GM21737 (cell line): ENCODE measurements around the gene CAMTA1.

Experiments
- ATAC-seq: cut with Tn5 transposase; IDR thresholded peaks from one replicate; pipeline ENCODE4 v1.9.1; 2021; ENCODE audit warnings: mild to moderate bottlenecking, moderate library complexity; ENCODE audit not compliant: unreplicated experiment

Gene CAMTA1

DNA sequence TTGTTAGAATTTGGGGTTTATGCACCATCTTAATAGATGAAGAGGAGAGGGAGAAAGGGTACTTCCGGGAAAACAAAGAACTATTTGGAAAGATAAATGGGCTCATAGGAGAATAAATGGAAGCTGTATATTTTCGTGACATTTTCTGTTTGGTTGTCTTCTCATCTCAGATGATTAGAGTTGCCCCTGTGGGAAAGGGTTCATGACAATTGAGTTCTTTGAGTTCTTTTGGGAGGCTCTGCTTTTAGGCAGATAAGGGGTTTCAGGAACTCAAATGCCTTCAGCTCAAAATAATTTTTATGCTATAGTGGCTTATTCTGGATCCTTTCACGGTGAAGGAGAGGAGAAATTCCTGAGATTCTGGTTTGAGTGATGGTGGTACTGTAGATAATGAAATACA, 63.6 kb downstream of the CAMTA1 start:
- ATAC-seq, result no peak

DNA sequence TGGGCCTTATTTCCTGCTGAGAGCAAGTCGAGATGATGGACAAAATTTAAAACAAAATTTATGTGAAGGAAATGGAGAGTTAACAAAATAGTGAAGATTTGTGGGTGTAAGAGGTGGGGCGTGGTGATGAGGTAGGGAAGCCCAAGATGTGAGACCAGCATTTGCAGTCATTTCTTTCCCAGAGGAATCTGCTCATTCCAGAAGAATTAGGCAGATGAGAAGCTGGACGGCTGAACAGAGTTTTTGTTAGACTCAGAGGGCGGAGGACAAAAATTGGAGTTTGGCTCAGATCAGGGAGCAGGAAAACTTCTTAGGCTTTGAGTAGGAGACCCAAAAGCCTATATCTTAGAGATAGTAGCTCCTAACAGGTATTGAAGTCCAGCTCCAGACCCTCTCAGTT, 65.3 kb downstream of the CAMTA1 start:
- no peak for ATAC-seq

DNA sequence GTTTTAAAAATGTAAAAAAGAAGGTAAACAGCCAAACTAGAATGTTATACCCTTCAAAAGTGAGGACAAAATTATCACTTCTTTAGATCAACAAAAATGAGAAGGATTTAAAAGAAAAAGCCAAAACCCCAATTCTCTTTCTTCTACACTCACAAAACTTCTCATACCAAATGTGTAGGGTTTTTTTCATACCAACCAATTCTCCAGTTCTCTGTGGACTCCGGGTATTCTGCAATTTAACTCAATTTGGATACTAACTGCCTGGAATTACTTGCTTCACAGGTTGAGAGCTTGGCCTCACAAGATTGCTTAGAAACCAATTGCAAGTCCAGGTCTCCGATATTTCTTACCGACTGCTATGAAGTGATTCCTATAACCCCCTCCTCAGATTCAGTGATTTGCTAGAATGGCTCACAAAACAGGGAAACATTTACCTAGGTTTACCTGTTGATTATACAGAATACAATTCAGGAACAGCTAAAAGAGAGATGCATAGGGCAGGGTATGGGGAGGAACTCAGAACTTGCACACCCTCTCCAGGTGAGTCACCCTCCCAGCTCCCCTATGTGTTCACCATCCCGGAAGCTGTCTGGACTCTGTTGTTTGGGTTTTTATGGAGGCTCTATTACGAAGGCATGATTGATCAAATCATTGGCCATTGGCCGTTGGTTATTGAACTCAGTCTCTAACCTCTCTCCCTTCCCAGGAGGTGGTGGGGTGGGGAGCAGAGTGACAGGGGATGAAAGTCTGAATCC, 67.1 kb downstream of the CAMTA1 start:
- no peak for ATAC-seq

DNA sequence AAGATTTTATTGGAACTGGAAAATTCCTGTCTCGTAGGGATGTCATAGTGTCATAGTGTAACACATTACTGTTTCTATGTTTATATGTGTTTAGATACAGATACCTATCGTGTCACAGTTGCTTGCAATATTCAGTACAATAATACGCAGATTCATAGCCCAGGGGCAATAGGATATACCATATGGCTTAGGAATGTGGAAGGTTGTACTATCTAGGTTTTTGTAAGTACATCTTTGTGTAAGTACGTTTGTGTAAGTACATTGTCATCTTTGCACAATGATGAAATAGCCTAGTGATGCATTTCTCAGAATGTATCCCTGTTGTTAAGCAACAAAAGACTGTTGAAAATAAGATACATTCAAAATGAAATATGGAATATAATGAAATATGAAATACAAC, 68.9 kb downstream of the CAMTA1 start:
- ATAC-seq, result no peak

DNA sequence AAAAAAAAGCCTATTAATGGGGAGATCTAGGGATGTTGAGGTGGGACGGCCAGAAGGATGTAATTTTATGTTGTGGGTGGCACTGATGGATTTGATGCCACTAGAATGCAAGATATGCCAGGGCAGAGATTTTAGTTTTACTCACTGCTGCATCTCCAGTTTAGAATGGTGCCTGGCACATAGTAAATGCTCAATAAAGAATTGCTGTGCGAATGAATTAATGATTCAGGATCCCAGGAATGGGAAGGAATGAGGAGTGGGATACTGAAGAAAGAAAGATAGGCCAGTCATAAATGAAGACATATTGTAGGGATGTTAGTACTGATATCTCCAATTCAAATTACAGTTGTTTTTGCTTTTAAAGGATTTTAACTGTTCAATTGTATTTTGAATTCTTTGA, 72.6 kb downstream of the CAMTA1 start:
- no peak for ATAC-seq

DNA sequence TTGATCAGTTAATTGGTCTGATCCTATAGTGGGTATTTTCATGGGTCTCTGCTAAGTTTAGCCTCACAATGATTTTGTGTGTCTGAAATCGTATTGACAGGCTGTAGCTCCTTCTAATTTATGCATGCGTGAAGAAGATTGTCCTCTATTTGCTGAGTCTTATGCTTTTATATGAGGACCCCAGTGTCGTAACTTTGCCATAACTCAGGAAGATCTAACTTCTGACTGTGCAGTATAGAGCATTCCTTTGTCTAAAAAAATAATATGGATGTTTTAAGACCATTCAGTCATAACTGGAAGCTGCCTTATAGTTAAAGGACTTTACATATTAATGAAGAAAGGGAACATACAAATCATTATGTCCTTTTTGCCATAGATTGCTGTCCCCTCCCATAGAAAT, 73.3 kb downstream of the CAMTA1 start:
- no peak for ATAC-seq

DNA sequence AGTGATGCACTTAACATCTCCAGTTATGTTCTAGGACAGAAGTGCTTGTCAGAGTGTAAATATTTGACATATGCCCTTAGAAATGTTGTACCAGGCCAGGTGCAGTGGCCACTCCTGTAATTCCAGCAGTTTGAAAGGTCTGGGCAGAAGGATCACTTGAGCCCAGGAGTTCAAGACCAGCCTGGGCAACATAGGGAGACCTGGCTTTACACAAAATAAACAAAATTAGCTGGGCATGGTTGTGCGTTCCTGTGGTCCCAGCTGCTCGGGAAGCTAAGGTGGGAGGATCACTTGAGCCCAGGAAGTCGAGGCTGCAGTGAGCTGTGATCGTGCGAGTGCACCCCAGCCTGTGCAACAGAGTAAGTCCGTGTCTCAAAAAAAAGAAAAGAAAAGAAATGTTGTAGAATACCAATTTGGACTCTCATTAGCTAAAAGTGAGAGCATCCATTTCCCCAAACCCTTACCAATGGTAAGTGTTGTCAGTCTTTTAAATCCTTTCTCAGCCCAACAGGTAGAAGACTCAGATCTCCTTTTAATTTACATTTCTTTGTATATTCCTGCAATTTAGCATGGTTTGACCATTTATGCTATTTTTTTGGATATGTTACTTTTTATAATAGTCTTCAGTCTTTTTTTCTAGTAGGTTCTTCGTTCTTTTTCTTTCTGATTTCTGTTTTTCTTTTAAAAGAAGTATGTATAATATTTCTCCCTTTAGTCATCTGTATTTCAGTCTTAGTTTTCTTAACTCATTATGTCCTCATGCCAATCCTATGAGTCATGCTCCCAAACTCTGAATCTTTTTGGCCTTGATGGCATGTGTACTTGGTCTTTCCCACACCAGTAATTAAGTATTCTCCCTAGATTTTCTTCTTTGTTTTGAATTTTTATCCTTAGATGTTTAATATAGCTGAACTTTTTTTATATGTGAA, 74.4 kb downstream of the CAMTA1 start:
- no peak for ATAC-seq

DNA sequence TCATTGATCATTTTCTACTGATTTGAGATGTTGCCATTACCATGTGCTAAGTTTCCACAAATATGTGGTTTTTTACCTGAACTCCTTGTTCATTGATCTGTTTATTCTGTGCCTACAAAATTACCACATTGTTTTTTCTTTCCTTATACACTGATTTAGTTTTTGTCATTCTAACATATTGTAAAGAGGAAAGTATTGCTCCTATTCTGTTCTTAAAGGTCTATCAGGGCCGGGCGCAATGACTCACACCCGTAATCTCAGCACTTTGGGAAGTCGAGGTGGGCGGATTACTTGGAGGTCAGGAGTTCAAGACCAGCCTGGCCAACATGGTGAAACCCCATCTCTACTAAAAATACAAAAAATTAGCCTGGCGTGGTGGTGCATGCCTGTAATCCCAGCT, 75.1 kb downstream of the CAMTA1 start:
- ATAC-seq, result no peak

DNA sequence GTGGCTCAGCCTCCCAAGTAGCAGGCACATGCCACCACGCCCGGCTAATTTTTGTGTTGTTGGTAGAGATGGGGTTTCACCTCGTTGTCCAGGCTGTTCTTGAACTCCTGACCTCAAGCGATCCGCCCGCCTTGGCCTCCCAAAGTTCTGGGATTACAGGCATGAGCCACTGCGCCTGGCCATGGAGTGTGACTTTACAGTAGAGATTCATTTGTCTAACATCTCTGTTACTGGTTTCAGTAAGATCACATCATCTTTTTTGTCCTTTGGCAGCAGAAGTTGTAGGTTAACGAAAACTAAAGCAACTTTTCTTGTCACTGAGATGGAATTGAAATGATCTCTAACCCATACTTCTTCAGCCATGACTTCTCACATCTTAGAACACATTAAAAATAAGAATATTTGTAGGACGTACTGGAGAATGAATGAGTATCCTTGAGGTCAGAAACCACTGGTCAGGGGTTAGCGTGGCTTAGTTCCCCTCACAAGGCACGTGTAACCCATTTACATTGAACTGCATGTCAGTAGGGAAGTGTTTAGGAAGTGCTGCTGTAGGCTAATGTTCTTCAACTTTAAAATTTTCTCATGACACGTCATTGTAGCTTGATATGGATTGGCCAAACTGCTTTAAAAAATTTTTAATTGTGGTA, 75.9 kb downstream of the CAMTA1 start:
- ATAC-seq, result no peak

DNA sequence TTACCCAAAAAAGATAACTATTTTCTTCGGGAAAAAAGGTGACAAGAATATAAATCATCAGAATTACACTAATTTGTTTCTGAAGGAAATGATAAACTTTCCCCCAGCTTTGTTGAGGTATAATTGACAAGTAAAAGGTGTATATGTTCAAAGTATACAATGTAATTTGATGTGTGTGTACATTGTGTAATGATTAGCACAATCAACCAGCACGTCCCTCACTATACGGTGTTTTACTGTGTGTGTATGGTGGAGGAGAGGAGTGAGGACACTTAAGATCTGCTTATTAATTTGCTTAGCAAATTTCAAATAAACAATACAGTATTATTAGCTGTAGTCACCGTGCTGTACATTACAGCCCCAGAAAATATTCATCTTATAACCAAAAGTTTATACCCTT, 77.7 kb downstream of the CAMTA1 start:
- no peak for ATAC-seq

DNA sequence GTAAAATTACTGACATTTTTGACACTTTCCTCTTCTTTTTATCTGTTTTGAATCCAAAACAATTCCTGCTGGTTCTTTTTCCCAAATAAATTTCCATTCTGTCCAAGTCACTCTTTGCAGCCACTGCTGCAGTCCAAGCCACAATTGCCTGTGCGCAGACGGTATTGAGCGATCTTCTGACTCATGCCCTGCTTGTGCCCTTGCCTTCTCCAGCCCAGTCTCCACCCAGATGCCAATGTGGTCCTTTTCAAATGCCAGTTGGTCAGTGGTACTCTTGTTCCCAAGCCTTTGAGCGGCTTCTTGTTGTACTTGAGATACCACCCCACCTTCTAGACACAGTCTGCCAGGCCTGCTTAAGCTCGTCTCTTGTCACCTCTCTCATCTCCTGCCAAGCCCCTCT, 78.9 kb downstream of the CAMTA1 start:
- no peak for ATAC-seq

DNA sequence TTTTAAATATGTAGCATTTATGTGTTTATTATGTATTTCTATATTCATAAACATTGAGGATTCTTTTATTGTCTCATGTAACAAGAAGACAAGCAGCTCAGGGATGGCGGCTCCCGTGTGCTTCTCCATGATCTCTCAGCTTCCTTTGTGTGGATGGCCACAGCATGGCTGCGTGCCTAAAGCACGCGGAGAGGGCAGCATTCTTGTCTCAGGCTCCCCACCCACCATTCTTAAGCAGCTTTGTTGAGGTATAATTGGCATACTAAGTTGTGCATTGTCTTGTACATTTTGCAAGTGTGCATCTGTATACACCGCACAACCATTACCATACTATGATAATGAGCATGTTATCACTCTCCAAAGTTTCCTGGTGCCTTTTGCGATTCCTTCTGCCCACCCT, 81.6 kb downstream of the CAMTA1 start:
- no peak for ATAC-seq

DNA sequence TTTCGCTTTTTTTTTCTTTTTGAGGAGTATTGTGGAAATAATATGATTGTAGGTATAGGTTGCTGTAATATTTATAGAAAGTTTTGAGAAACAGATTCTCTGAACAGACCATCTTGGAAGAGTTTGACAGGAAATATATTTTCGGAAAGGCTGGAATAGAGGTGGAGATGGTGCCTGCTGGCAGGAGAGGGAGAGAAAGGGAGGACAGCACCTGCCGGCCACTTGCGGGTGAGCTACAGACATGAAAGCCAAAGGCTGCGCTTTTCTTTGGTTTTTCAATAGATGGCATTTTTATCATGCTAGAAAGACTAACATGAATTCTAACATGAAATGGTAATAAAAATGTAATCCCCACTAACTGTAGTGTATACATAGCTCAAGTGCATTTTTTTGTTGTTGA, 82.1 kb downstream of the CAMTA1 start:
- no peak for ATAC-seq

DNA sequence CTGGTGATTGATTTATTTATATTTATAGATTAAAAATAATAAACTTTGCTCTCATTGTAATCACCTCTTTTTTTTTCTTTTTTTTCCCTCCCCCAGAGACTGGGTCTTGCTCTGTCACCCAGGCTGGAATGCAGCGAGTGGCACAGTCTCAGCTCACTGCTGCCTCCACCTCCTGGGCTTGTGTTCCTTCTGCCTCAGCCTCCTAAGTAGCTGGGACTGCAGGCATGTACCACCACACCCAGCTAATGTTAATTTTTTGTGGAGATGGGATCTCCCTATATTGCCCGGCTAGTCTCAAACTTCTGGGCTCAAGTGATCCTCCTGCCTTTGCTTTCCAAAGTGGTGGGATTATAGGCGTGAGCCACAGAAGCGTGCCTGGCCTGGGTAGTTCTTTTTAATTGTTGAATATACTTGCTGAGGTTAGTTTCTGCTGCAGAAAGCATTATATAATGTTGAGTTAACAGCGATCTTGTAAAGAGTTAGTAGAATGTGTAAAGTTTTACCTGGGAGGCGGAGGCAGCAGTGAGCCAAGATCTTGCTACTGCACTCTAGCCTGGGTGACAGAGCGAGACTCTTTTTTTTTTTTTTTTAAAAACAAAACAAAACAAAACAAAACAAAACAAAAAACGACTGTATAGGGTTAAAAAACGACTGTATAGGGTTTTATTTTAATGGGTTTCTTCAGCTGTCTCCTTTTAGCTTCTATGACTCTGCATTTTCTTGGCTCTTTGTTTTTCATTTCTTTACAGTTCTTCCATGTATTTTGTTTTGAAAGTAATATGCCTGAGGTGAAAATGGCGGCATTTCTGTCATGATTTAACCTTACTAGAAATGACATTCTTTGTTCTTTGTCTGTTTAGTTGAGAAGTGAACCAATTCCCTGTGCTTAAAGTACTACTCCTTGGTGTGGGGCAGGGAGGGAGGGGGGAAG, 82.7 kb downstream of the CAMTA1 start:
- ATAC-seq, result no peak

DNA sequence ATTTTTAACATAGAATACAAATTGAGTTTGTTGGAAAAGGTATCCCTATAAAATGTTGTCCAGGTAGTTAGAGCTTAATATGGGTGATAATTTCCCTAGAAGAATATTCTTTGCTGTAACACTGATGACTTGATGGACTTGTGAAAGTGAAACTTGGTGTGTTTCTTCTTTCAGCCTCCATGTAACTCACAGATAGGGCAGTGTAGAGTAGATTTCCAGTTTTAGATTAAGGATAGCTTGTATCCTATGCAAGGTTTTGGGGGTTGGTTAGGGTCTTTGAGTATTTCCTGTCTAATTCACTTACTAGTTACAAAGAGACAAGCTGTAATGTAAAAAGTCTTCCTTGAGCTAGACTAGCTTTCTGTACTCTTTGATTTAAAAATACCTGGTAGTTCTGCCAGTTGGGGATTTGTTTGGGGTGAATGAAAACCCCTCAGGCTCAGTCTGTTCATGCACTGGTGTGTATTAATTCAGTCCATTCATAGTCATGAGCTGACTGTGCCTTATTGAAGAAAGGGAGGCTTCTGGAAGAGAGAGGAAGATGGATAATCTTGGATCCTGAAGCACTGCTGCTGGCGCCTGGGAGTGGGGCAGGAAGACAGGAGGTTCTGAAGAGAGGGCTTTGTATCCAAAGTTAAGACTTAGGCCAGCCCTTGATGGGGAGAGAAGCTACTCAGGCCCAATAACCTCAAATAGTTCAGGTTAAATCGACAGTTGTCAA, 83.6 kb downstream of the CAMTA1 start:
- ATAC-seq, result no peak

DNA sequence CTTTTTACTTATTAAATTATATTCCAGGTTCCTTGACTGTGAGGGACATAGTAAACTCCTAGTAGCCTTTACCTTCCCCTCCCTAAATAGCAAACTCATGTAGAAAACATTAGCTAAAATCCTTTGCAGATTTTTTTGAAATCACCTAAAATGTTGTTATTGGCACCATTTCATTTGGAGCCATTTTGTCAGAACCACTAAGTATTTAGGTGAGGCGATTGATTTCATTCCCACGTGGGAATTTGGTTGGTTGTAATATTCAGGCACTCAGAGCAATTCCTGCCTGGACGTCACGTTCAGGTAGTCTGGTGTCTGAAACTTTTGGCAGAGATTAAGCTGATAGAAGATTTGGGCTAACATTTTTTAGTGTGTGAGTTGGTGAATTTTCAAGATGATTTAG, 84.3 kb downstream of the CAMTA1 start:
- no peak for ATAC-seq

DNA sequence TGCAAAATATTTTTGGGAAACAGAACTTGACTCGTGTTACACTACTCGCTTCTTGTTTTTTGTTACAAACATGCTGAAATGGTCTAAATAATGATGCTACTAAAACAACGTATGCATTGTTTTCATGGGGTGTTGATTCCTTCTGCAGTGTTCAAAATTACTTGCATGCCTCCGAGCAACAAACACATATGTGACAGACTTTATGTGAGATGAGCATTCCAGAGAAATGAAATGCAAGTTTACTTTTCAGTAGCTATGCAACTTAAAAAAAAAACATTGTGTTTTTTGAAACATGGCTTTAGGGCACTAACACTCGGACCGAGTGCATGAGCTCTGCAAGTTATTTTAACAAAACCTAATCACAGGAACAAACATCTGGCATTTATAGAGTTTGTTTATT, 84.8 kb downstream of the CAMTA1 start:
- no peak for ATAC-seq

DNA sequence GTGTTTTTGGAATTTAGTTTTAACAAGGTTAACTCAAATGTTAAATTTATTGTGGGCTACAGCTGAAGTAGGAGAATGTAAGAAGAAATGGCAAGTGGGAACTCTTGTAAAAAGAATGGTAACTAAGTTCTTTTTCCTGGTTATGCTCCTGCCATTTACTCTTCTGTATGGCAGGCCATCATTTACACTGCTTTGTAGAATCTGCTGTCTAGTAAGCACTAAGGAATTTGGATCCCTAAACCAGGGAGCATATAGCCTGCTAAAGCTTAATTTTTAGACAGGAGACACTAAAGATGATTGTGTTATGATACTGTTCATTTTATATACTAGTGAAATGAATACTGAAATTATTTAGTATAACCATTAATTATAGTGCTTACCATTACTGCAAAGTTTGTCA, 85.3 kb downstream of the CAMTA1 start:
- ATAC-seq, result no peak

DNA sequence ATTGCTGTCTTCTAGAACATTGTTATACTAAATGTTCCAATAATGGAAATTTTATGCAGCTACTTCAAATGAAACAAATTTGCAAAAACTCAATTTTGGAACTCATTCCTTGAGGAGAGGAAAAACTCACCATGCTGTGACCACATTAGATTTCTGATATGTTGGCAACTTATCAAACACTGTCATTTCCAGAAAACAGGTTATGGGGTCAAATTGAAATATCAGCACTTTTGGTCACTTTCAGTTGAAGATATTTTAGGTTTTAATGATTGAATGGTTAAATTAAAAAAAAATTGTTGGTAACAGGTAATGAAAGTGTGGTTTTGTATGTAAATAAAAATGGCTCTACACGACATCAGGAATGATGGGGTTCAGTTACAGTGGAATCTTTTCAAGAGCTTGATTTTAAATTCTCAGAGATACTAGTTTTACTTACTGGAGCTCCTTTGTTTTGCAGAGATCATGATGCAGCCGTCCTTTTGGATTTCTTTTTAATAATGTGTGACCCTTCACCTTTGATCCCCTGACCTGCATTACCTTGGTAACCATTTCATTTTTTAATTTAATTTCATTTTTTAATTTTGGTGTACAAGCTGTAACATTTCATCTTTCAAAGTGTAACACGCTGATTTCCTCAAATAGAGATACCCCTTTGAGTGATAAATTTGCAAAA, 86.2 kb downstream of the CAMTA1 start:
- ATAC-seq, result no peak
